Effector memory CD4-positive, alpha-beta T cell (primary cell): ENCODE measurements around the gene EDNRA.

ENCODE experiments used
- DNase-seq, 3 donors: peaks; one replicate each; pipeline ENCODE4 v3.0.0-alpha.2; 2020
- H3K27ac ChIP-seq: 2 replicates; pipeline ENCODE4 v1.7.0; 2013; ENCODE audit warnings: mild to moderate bottlenecking, low read length, moderate library complexity; ENCODE audit not compliant: insufficient read depth, poor library complexity, severe bottlenecking
- H3K27me3 ChIP-seq: replicated peaks from 2 replicates; pipeline ENCODE4 v1.7.0; 2013; ENCODE audit warnings: mild to moderate bottlenecking, low read length; ENCODE audit not compliant: insufficient read depth, control insufficient read depth, poor library complexity, severe bottlenecking
- H3K36me3 ChIP-seq: 2 replicates; pipeline ENCODE4 v1.7.0; 2013; ENCODE audit warnings: mild to moderate bottlenecking, low read length, moderate library complexity; ENCODE audit not compliant: control insufficient read depth, insufficient read depth
- H3K4me1 ChIP-seq: 2 replicates; pipeline ENCODE4 v1.7.0; 2013; ENCODE audit warnings: low read length, mild to moderate bottlenecking; ENCODE audit not compliant: control insufficient read depth, insufficient read depth, poor library complexity, severe bottlenecking
- H3K4me3 ChIP-seq: 2 replicates; pipeline ENCODE4 v1.7.0; 2013; ENCODE audit warnings: low read length, low read depth, mild to moderate bottlenecking; ENCODE audit not compliant: insufficient read depth, poor library complexity, severe bottlenecking
- H3K9me3 ChIP-seq: 2 replicates; pipeline ENCODE4 v1.7.0; 2013; ENCODE audit warnings: mild to moderate bottlenecking, low read length, moderate library complexity; ENCODE audit not compliant: control insufficient read depth

EDNRA gene

GRCh38 chr4:147493307-147493706 is 12.4 kb downstream of the EDNRA start:
- Histone ChIP-seq H3K27me3 (no peaks in the 10 kb centered on the region), H3K9me3 (no peaks in the 10 kb centered on the region), H3K36me3 (no peaks in the 10 kb centered on the region), H3K27ac (no peak overlapping the region), H3K4me3 (no peak overlapping the region), H3K4me1 (no peaks in the 10 kb centered on the region)
- no peak for DNase-seq

DNA sequence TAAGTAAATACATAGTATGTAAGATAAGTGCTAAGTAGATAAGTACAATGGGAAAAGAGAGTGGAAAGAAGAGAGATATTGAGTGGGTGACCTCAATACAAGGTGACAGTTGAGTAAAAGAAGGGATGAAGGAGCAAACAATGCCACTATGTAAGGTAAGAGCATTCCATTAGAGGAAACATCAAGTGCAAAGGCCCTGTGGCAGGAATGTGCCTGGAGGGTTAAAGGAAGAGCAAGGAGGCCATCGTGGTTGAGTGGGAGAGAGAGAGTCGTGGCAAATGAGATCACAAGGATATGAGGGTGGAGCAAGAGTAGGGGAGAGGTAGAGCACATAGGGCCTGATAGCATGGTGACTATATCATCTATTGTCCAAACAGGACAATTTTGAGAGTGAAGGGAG is 13.4 kb downstream of the EDNRA start:
- Histone ChIP-seq H3K36me3 (no peaks in the 10 kb centered on the region), H3K27me3 (no peaks in the 10 kb centered on the region), H3K9me3 (no peaks in the 10 kb centered on the region), H3K4me3 (no peak overlapping the region), H3K4me1 (no peaks in the 10 kb centered on the region), H3K27ac (no peak overlapping the region)
- DNase-seq, result no peak

DNA sequence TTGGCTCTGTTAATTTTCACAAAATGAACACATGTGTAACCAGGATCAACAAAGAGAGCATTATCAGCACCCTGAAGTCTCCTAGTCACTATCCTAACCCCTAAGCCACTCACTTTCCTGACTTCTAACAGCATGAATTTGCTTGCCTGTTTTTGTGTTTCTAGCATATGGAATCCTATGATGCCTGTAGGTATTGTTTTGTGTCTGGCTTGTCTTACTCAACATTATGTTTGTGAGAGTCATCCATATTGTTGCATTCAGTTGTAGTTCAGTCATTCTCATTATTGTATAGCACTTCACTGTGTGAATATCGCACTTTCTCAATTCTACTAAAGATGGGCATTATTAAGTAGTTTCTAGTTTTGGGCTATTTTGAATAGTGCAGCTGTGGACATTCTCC is 15.6 kb downstream of the EDNRA start:
- Histone ChIP-seq H3K36me3 (no peaks in the 10 kb centered on the region), H3K4me1 (no peaks in the 10 kb centered on the region), H3K27ac (no peak overlapping the region), H3K27me3 (no peaks in the 10 kb centered on the region), H3K4me3 (no peak overlapping the region), H3K9me3 (no peaks in the 10 kb centered on the region)
- no peak for DNase-seq

DNA sequence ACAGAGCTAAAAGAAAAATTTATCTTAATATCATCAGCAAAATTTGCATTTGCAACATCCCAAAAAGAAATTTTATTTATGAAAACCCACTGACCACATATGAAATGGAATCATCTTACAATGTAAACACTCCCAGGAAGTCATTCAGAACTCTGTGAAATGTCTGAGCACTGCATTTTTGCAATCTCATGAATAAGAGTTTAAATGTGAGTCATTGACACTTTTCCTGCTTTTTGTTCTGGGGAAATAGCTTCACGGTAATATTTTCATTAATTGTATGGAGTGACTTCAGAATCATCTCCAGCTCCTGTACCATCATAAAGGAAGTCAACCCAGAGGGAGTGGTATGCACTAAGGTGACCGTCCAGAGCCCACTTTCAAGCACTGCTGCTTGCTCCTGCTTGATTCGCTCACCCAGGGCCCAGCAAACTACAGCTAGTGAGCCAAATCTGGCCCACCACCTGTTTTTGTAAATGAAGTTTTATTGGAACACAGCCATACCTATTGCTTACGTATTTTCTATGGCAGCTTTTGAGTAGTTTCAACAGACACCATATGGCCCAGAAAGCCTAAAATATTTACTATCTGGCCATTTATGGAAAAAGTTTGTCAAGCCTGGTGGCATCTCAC is 17.2 kb downstream of the EDNRA start:
- DNase-seq, result no peak
- Histone ChIP-seq H3K9me3 (no peaks in the 10 kb centered on the region), H3K27ac (no peak overlapping the region), H3K4me1 (no peaks in the 10 kb centered on the region), H3K36me3 (no peaks in the 10 kb centered on the region), H3K27me3 (peaks cover 2% of the 10 kb centered on the region), H3K4me3 (no peak overlapping the region)

DNA sequence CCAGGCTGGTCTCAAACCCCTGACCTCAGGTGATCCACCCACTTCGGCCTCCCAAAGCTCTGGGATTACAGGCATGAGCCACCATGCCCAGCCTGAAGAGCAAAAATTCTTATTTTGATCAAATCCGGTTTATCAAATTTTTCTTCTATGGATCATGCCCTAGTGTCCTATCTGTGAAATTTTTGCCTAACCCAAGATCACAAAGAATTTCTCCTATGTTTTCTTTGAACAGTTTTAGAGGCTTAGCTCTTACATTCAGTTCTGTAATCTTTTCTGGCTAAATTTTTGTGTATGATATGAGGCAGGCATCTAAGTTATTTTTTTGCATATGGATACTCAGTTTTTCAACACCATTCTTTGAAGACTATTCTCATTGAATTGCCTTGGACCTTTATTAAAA is 27.4 kb downstream of the EDNRA start:
- Histone ChIP-seq H3K4me1 (no peaks in the 10 kb centered on the region), H3K9me3 (no peaks in the 10 kb centered on the region), H3K27ac (no peak overlapping the region), H3K4me3 (no peak overlapping the region), H3K36me3 (no peaks in the 10 kb centered on the region), H3K27me3 (no peaks in the 10 kb centered on the region)
- no peak for DNase-seq

GRCh38 chr4:147509386-147509785 is 28.5 kb downstream of the EDNRA start:
- DNase-seq, result no peak
- Histone ChIP-seq H3K36me3 (no peaks in the 10 kb centered on the region), H3K4me3 (no peak overlapping the region), H3K27me3 (no peaks in the 10 kb centered on the region), H3K4me1 (no peaks in the 10 kb centered on the region), H3K9me3 (no peaks in the 10 kb centered on the region), H3K27ac (no peak overlapping the region)

- Histone ChIP-seq H3K27me3 (no peaks in the 10 kb centered on the region), H3K4me3 (no peak overlapping the region), H3K9me3 (no peaks in the 10 kb centered on the region), H3K36me3 (no peaks in the 10 kb centered on the region), H3K27ac (no peak overlapping the region), H3K4me1 (no peaks in the 10 kb centered on the region)
- no peak for DNase-seq
These were observed 30.2 kb downstream of the EDNRA start for GRCh38 chr4:147510962-147511668.

- H3K36me3 ChIP-seq, result no peaks in the 10 kb centered on the region
- no peak for DNase-seq
- no peak overlapping the region for H3K27ac ChIP-seq
- H3K9me3 ChIP-seq, result no peaks in the 10 kb centered on the region
- no peak overlapping the region for H3K4me3 ChIP-seq
- H3K4me1 ChIP-seq, result no peaks in the 10 kb centered on the region
- H3K27me3 ChIP-seq, result no peaks in the 10 kb centered on the region
These were observed 32.2 kb downstream of the EDNRA start for GRCh38 chr4:147513091-147513490.

DNA sequence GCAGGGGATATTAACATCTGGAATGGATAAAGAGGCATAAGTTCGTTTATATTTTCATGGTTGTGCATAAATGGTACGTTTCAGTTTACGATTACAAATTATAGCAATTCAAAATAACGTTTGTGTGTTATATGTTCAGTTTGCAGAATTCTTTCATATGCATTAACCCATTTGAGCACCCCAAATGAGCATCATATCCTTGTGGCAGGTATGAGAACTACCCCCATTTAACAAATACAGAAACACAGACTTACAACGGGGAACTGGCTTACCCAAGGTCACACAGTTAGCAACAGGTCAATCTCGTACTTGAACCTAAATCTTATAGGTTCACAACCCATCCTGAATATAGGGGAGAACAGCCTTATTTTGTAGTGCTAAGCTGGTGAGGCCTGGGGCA is 33.1 kb downstream of the EDNRA start:
- Histone ChIP-seq H3K27ac (no peak overlapping the region), H3K4me3 (no peak overlapping the region), H3K9me3 (no peaks in the 10 kb centered on the region), H3K36me3 (no peaks in the 10 kb centered on the region), H3K27me3 (no peaks in the 10 kb centered on the region), H3K4me1 (no peaks in the 10 kb centered on the region)
- no peak for DNase-seq

DNA sequence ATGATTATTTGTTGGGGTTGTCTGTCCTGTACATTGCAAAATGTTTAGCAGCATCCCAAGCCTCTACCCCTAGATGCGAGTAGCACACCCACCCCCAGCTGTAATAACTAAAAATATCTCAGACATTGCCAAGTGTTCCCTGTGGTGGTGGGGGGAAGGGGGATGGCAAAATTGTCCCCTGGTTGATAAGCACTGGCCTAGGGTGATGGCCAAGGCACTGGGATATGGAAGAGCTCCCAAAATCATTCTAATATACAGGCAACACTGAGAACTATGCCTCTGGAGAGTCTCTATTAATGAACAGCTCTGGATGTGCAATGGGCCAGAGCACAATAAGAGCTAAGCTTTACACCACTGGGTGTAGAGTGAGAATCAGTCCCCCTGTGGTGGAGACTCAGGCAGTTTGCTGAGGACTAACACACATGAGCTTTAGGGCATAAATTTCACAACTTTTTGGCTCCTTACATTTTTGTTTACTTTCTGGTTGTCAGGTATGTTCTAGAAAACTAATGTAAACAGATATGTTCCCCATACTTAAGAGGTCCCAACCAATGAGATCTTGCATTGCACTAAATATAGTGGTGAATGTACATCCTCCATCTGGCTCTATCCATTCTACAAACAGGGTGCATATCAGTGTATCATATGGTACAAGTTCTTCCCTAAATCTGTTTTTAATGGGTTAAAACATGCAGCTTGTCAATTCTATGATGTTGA is 34.5 kb downstream of the EDNRA start:
- no peak for DNase-seq
- no peaks in the 10 kb centered on the region for H3K27me3 ChIP-seq
- no peak overlapping the region for H3K4me3 ChIP-seq
- no peaks in the 10 kb centered on the region for H3K36me3 ChIP-seq
- H3K27ac ChIP-seq, result no peak overlapping the region
- no peaks in the 10 kb centered on the region for H3K4me1 ChIP-seq
- H3K9me3 ChIP-seq, result no peaks in the 10 kb centered on the region
